ENCODE measurements around the gene RABEP2. TPM values are rescaled to one million over a fixed set of nuclear protein-coding genes. Genes with fewer than 3 reads are reported as not detected.

Gene RABEP2
- total RNA-seq, 2 experiments from 2014 or later = 84.8 to 87.2 TPM

GRCh38 chr16:28867241-28867640 is 57.8 kb downstream of the RABEP2 start:
- no peak for DNase-seq (ENCODE audit: low spot score)
- H3K36me3 ChIP-seq (ENCODE audit: insufficient read depth, low read length) = peaks cover 47% of the 10 kb centered on the region
- no peak overlapping the region for H3K4me2 ChIP-seq (ENCODE audit: low read length)
- TF ChIP-seq CTCF (conservative IDR thresholded peaks at IDR 0.05; ENCODE audit: low read length) (no peak), EZH2phosphoT487 (IDR thresholded peaks at IDR 0.05; ENCODE audit: borderline replicate concordance, low read depth, low read length) (no peak)
- H3K9me2 ChIP-seq (ENCODE audit: insufficient read depth, low read length) = no peaks in the 10 kb centered on the region
- ChIA-PET POLR2A (no interaction called here), CTCF (ENCODE audit: unreplicated experiment) (interaction anchor here (0.5 kb wide), 1 partner anchor 47 kb away, joined by 3 read pairs; no protein-coding TSS in a partner anchor)
- H3K9me3 ChIP-seq (ENCODE audit: low read length) = no peaks in the 10 kb centered on the region
- no peak overlapping the region for H3K27ac ChIP-seq (ENCODE audit: low read depth, low read length, poor library complexity, severe bottlenecking)
- no peak overlapping the region for H3K4me3 ChIP-seq (ENCODE audit: low read depth, low read length, poor library complexity, severe bottlenecking)
- no peak overlapping the region for H2AFZ ChIP-seq (ENCODE audit: low read length)
- intact Hi-C loops (cut with micrococcal nuclease; ENCODE audit: unreplicated experiment) = no loop called here
- peaks cover 12% of the 10 kb centered on the region for H3K4me1 ChIP-seq (ENCODE audit: insufficient read depth, low read length, poor library complexity, severe bottlenecking)
- no peaks in the 10 kb centered on the region; the same call in 1 of the 2 replicates for H4K20me1 ChIP-seq (ENCODE audit: insufficient read depth, low read length)
- H3K79me2 ChIP-seq (ENCODE audit: insufficient read depth, low read depth, low read length) = peaks cover 28% of the 10 kb centered on the region
- BruUV-seq (replicated peaks) = no TSS peak

- Histone ChIP-seq H4K20me1 (ENCODE audit: insufficient read depth, low read length) (no peaks in the 10 kb centered on the region; the same call in 1 of the 2 replicates), H3K4me2 (ENCODE audit: low read length) (no peak overlapping the region), H3K4me1 (ENCODE audit: insufficient read depth, low read length, poor library complexity, severe bottlenecking) (peaks cover 19% of the 10 kb centered on the region), H3K9me2 (ENCODE audit: insufficient read depth, low read length) (no peaks in the 10 kb centered on the region), H3K9me3 (ENCODE audit: low read length) (no peaks in the 10 kb centered on the region), H2AFZ (ENCODE audit: low read length) (no peak overlapping the region), H3K36me3 (ENCODE audit: insufficient read depth, low read length) (peaks cover 40% of the 10 kb centered on the region), H3K79me2 (ENCODE audit: insufficient read depth, low read depth, low read length) (peaks cover 35% of the 10 kb centered on the region), H3K27ac (ENCODE audit: low read depth, low read length, poor library complexity, severe bottlenecking) (no peak overlapping the region), H3K4me3 (ENCODE audit: low read depth, low read length, poor library complexity, severe bottlenecking) (no peak overlapping the region)
- no peak for DNase-seq (ENCODE audit: low spot score)
- TF ChIP-seq CTCF (conservative IDR thresholded peaks at IDR 0.05; ENCODE audit: low read length) (no peak), EZH2phosphoT487 (IDR thresholded peaks at IDR 0.05; ENCODE audit: borderline replicate concordance, low read depth, low read length) (no peak)
- no TSS peak for BruUV-seq (replicated peaks)
- ChIA-PET CTCF (ENCODE audit: unreplicated experiment) (no interaction called here), POLR2A (no interaction called here)
- intact Hi-C loops (cut with micrococcal nuclease; ENCODE audit: unreplicated experiment) = no loop called here
Measured at GRCh38 chr16:28866454-28866804, 58.6 kb downstream of the RABEP2 start.

- intact Hi-C loops (cut with micrococcal nuclease; ENCODE audit: unreplicated experiment) = no loop called here
- H3K9me3 ChIP-seq (ENCODE audit: low read length) = no peaks in the 10 kb centered on the region
- no peak overlapping the region for H2AFZ ChIP-seq (ENCODE audit: low read length)
- no peak for DNase-seq (ENCODE audit: low spot score)
- no peaks in the 10 kb centered on the region for H3K9me2 ChIP-seq (ENCODE audit: insufficient read depth, low read length)
- H3K4me3 ChIP-seq (ENCODE audit: low read depth, low read length, poor library complexity, severe bottlenecking) = no peak overlapping the region
- ChIA-PET POLR2A (no interaction called here), CTCF (ENCODE audit: unreplicated experiment) (no interaction called here)
- H3K36me3 ChIP-seq (ENCODE audit: insufficient read depth, low read length) = peaks cover 35% of the 10 kb centered on the region
- H3K27ac ChIP-seq (ENCODE audit: low read depth, low read length, poor library complexity, severe bottlenecking) = no peak overlapping the region
- peaks cover 35% of the 10 kb centered on the region for H3K79me2 ChIP-seq (ENCODE audit: insufficient read depth, low read depth, low read length)
- H3K4me2 ChIP-seq (ENCODE audit: low read length) = peak overlapping the region; percentile 94; the same call in 1 of the 2 replicates
- TF ChIP-seq CTCF (conservative IDR thresholded peaks at IDR 0.05; ENCODE audit: low read length) (no peak), EZH2phosphoT487 (IDR thresholded peaks at IDR 0.05; ENCODE audit: borderline replicate concordance, low read depth, low read length) (no peak)
- peaks cover 19% of the 10 kb centered on the region for H3K4me1 ChIP-seq (ENCODE audit: insufficient read depth, low read length, poor library complexity, severe bottlenecking)
- BruUV-seq (replicated peaks) = no TSS peak
- H4K20me1 ChIP-seq (ENCODE audit: insufficient read depth, low read length) = no peaks in the 10 kb centered on the region; the same call in 1 of the 2 replicates
Measured at GRCh38 chr16:28865722-28866453, 59.1 kb downstream of the RABEP2 start.

Data from OCI-LY7 (cell line).